Activated effector memory CD4-positive, alpha-beta T cell treated with anti-CD3 and anti-CD28 coated beads, Interleukin-2, amount 50 U/mL, for 16 hours (primary cell): Measurements from ENCODE around the gene MYO1D.
"Not testable (repeated sequence)": the region's sequence is repeated elsewhere in the genome, so short reads cannot be mapped to it uniquely, and the experiment has no call there.

Source experiments
- DNase-seq: peaks from one replicate; pipeline ENCODE4 v3.0.0-alpha.2; 2020

MYO1D gene

GRCh38 chr17:32563583-32563982, 313.3 kb downstream of the MYO1D start:
- no peak for DNase-seq

GRCh38 chr17:32558997-32559650, 317.8 kb downstream of the MYO1D start:
- no peak for DNase-seq

- DNase-seq = no peak
Measured at GRCh38 chr17:32558326-32558955, 318.5 kb downstream of the MYO1D start.

GRCh38 chr17:32555611-32556310, 321.2 kb downstream of the MYO1D start:
- DNase-seq = no peak

- no peak for DNase-seq
Measured at GRCh38 chr17:32553168-32553567, 323.8 kb downstream of the MYO1D start.

- no peak for DNase-seq
Measured at GRCh38 chr17:32552280-32552679, 324.6 kb downstream of the MYO1D start.

GRCh38 chr17:32551186-32551955, 325.6 kb downstream of the MYO1D start:
- DNase-seq = no peak

GRCh38 chr17:32549559-32549958, 327.4 kb downstream of the MYO1D start:
- DNase-seq = no peak

- DNase-seq = no peak
Measured at GRCh38 chr17:32546031-32546444, 330.9 kb downstream of the MYO1D start.

- no peak for DNase-seq
Measured at GRCh38 chr17:32542186-32542585, 334.7 kb downstream of the MYO1D start.

GRCh38 chr17:32541640-32542039, 335.3 kb downstream of the MYO1D start:
- DNase-seq = no peak

GRCh38 chr17:32536736-32537643, 339.9 kb downstream of the MYO1D start:
- DNase-seq = no peak

- no peak for DNase-seq
Measured at GRCh38 chr17:32533296-32533695, 343.6 kb downstream of the MYO1D start.

GRCh38 chr17:32529604-32530003, 347.3 kb downstream of the MYO1D start:
- DNase-seq = no peak

GRCh38 chr17:32528825-32529224, 348.1 kb downstream of the MYO1D start:
- DNase-seq = no peak

GRCh38 chr17:32527146-32527545, 349.8 kb downstream of the MYO1D start:
- no peak for DNase-seq

GRCh38 chr17:32525122-32525521, 351.8 kb downstream of the MYO1D start:
- no peak for DNase-seq

GRCh38 chr17:32524553-32524880, 352.4 kb downstream of the MYO1D start:
- not testable (repeated sequence) for DNase-seq

- DNase-seq = no peak
Measured at GRCh38 chr17:32523827-32524552, 352.9 kb downstream of the MYO1D start.

- DNase-seq = peak; percentile 64
Measured at GRCh38 chr17:32523017-32523680, 353.8 kb downstream of the MYO1D start.

GRCh38 chr17:32520737-32521404, 356.1 kb downstream of the MYO1D start:
- DNase-seq = no peak
